ENCODE results near the gene GJD4. TPM values are rescaled to one million over a fixed set of nuclear protein-coding genes. Genes with fewer than 3 reads are reported as not detected.

GJD4 gene
- total RNA-seq, 1 experiment from 2014 or later: not detected

DNA sequence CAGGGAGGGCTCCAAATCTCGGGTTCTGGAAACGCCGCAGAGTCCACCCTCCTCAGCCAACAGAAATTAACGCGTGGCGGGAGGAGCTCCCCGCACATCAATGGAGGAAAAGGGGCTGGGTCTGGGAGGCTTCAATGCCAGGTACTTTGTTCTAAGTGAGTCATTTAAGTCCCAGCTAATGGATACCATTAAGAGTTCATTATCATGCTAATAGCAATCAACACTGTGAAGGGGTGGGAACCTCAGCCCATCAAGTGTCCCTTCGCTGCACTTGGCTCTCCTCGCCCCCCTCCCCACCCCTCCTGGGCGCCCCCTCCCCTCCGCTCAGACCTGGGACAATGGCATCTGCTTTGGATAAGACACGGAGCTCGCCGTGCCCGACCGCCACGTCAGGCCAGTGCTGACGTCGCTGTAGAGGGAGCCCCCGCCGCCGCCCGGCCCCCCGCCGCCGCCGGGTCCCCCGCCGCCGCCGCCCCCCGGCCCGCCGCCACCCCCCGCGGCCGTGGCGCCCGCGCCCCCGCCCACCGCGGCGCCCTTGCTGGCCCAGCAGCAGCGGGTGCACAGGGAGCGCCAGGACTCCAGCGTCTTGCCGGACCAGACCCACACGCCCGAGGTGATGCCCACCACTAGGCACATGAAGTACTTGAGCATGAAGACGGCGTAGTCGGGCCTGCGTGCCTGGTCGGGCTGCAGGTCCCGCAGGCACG, 34.0 kb downstream of the GJD4 start:
- no peak for TF ChIP-seq CEBPB (IDR thresholded peaks at IDR 0.05; ENCODE audit: low read depth)
- TF ChIP-seq ELF1 (IDR thresholded peaks at IDR 0.05; ENCODE audit: borderline replicate concordance, low read depth): no peak
- TF ChIP-seq FOSL1 (IDR thresholded peaks at IDR 0.05; ENCODE audit: low read depth): no peak
- TF ChIP-seq, protein P1, sequence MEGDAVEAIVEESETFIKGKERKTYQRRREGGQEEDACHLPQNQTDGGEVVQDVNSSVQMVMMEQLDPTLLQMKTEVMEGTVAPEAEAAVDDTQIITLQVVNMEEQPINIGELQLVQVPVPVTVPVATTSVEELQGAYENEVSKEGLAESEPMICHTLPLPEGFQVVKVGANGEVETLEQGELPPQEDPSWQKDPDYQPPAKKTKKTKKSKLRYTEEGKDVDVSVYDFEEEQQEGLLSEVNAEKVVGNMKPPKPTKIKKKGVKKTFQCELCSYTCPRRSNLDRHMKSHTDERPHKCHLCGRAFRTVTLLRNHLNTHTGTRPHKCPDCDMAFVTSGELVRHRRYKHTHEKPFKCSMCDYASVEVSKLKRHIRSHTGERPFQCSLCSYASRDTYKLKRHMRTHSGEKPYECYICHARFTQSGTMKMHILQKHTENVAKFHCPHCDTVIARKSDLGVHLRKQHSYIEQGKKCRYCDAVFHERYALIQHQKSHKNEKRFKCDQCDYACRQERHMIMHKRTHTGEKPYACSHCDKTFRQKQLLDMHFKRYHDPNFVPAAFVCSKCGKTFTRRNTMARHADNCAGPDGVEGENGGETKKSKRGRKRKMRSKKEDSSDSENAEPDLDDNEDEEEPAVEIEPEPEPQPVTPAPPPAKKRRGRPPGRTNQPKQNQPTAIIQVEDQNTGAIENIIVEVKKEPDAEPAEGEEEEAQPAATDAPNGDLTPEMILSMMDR (IDR thresholded peaks at IDR 0.05 in 2 of 3, conservative IDR thresholded peaks at IDR 0.05 in 1 of 3; ENCODE audit: borderline replicate concordance in 1 of 3, insufficient read depth in 1 of 3, low read depth in 2 of 3, low read length in 2 of 3): no peak
- TF ChIP-seq SP1 (IDR thresholded peaks at IDR 0.05; ENCODE audit: low read depth): no peak
- no peak for TF ChIP-seq EZH2 (IDR thresholded peaks at IDR 0.05)
- no peak for TF ChIP-seq SRF (IDR thresholded peaks at IDR 0.05; ENCODE audit: low read depth)
- no peak for TF ChIP-seq ZFX (IDR thresholded peaks at IDR 0.05)
- no peak for TF ChIP-seq MAX (IDR thresholded peaks at IDR 0.05)
- TF ChIP-seq, protein P2, sequence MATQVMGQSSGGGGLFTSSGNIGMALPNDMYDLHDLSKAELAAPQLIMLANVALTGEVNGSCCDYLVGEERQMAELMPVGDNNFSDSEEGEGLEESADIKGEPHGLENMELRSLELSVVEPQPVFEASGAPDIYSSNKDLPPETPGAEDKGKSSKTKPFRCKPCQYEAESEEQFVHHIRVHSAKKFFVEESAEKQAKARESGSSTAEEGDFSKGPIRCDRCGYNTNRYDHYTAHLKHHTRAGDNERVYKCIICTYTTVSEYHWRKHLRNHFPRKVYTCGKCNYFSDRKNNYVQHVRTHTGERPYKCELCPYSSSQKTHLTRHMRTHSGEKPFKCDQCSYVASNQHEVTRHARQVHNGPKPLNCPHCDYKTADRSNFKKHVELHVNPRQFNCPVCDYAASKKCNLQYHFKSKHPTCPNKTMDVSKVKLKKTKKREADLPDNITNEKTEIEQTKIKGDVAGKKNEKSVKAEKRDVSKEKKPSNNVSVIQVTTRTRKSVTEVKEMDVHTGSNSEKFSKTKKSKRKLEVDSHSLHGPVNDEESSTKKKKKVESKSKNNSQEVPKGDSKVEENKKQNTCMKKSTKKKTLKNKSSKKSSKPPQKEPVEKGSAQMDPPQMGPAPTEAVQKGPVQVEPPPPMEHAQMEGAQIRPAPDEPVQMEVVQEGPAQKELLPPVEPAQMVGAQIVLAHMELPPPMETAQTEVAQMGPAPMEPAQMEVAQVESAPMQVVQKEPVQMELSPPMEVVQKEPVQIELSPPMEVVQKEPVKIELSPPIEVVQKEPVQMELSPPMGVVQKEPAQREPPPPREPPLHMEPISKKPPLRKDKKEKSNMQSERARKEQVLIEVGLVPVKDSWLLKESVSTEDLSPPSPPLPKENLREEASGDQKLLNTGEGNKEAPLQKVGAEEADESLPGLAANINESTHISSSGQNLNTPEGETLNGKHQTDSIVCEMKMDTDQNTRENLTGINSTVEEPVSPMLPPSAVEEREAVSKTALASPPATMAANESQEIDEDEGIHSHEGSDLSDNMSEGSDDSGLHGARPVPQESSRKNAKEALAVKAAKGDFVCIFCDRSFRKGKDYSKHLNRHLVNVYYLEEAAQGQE (IDR thresholded peaks at IDR 0.05; ENCODE audit: low read depth): no peak
- TF ChIP-seq SIN3A (IDR thresholded peaks at IDR 0.05; ENCODE audit: low read depth): no peak
- no peak for TF ChIP-seq JUND (IDR thresholded peaks at IDR 0.05)
- no peak overlapping the region for H3K27ac ChIP-seq (ENCODE audit: low read depth, low read length)
- H4K20me1 ChIP-seq (ENCODE audit: insufficient read depth): no peaks in the 10 kb centered on the region
- H3K27me3 ChIP-seq (ENCODE audit: insufficient read depth, low read length): peaks cover 29% of the 10 kb centered on the region
- BruUV-seq (replicated peaks): no TSS peak
- no peak overlapping the region for H3K4me3 ChIP-seq (replicated peaks in 1 of 2; ENCODE audit: low read depth in 1 of 2, low read length in 2 of 2)
- peaks cover 8 to 28% of the 10 kb centered on the region in 2 experiments for H3K4me1 ChIP-seq (ENCODE audit: control insufficient read depth in 1 of 2, insufficient read depth in 2 of 2, low read length in 2 of 2)
- no peak overlapping the region for H3K9ac ChIP-seq (ENCODE audit: low read length)
- H2AFZ ChIP-seq (ENCODE audit: low read depth, low read length, poor library complexity, severe bottlenecking): no peak overlapping the region
- H3K9me2 ChIP-seq (ENCODE audit: insufficient read depth): no peaks in the 10 kb centered on the region
- H3K9me3 ChIP-seq (ENCODE audit: control insufficient read depth in 1 of 2, insufficient read depth in 1 of 2, low read depth in 1 of 2, low read length in 2 of 2): no peaks in the 10 kb centered on the region
- ChIA-PET CTCF (no interaction called here), RAD21 (ENCODE audit: low non-redundant PET in 1 of 2, low total read pairs in 2 of 2, uncharacterized antibody in 2 of 2, unreplicated experiment in 2 of 2) (no interaction called here), POLR2A (no interaction called here)
- no peaks in the 10 kb centered on the region for H3K36me3 ChIP-seq (ENCODE audit: control insufficient read depth in 1 of 2, insufficient read depth in 2 of 2, low read length in 2 of 2)
- intact Hi-C loops (cut with micrococcal nuclease): no loop called here
- H3K79me2 ChIP-seq (ENCODE audit: insufficient read depth, low read length): no peaks in the 10 kb centered on the region
- no peak for DNase-seq (ENCODE audit: low read depth, low spot score)
- no peak overlapping the region for H3K4me2 ChIP-seq (ENCODE audit: low read length)
- no peak for ATAC-seq
